H9 (cell line): ENCODE measurements around the gene PTPRS. TPM values are rescaled to one million over a fixed set of nuclear protein-coding genes. Genes with fewer than 3 reads are reported as not detected.

Experiments
- DNase-seq: peaks from one replicate; pipeline ENCODE4 v3.0.0-alpha.2; 2017
- H2AFZ ChIP-seq: one replicate; pipeline ENCODE4 v1.6.1; 2013; ENCODE audit warnings: mild to moderate bottlenecking, low read length, control low read depth, moderate library complexity
- H2AK5ac ChIP-seq: 2 replicates; pipeline ENCODE4 v1.6.1; 2013; ENCODE audit warnings: low read length, control low read depth, mixed read lengths; ENCODE audit not compliant: insufficient read length
- H2BK120ac ChIP-seq: one replicate; pipeline ENCODE4 v1.6.1; 2013; ENCODE audit warnings: low read depth, mild to moderate bottlenecking, low read length, control low read depth, inconsistent platforms; ENCODE audit not compliant: poor library complexity, severe bottlenecking
- H2BK12ac ChIP-seq: 2 replicates; pipeline ENCODE4 v1.6.1; 2013; ENCODE audit warnings: low read length, control low read depth, mixed read lengths, low read depth; ENCODE audit not compliant: insufficient read length
- H2BK15ac ChIP-seq: 2 replicates; pipeline ENCODE4 v1.6.1; 2013; ENCODE audit warnings: low read depth, low read length, control low read depth
- H2BK20ac ChIP-seq: one replicate; pipeline ENCODE4 v1.6.1; 2013; ENCODE audit warnings: low read depth, mild to moderate bottlenecking, low read length, control low read depth, inconsistent platforms; ENCODE audit not compliant: poor library complexity, severe bottlenecking
- H2BK5ac ChIP-seq: 2 replicates; pipeline ENCODE4 v1.6.1; 2013; ENCODE audit warnings: low read length, control low read depth, mixed read lengths; ENCODE audit not compliant: insufficient read length
- H3K14ac ChIP-seq: 2 replicates; pipeline ENCODE4 v1.6.1; 2013; ENCODE audit warnings: low read length, control low read depth; ENCODE audit not compliant: insufficient read depth
- H3K18ac ChIP-seq: 2 replicates; pipeline ENCODE4 v1.6.1; 2013; ENCODE audit warnings: low read depth, mild to moderate bottlenecking, mixed read lengths, low read length, control low read depth; ENCODE audit not compliant: insufficient read length
- H3K23ac ChIP-seq: 2 replicates; pipeline ENCODE4 v1.6.1; 2013; ENCODE audit warnings: low read length, control low read depth, mixed read lengths, low read depth; ENCODE audit not compliant: insufficient read length
- H3K23me2 ChIP-seq: 2 replicates; pipeline ENCODE4 v1.6.1; 2013; ENCODE audit warnings: low read depth, mild to moderate bottlenecking, mixed read lengths, low read length, control low read depth; ENCODE audit not compliant: insufficient read length, poor library complexity, severe bottlenecking
- H3K27ac ChIP-seq: 2 replicates; pipeline ENCODE4 v1.5.1; 2013; ENCODE audit warnings: low read length, control low read depth, mixed read lengths, low read depth; ENCODE audit not compliant: insufficient read length
- H3K27me3 ChIP-seq: 2 replicates; pipeline ENCODE4 v1.6.1; 2013; ENCODE audit warnings: low read length, control low read depth, inconsistent platforms; ENCODE audit not compliant: insufficient read depth
- H3K4ac ChIP-seq: 2 replicates; pipeline ENCODE4 v1.6.1; 2013; ENCODE audit warnings: low read depth, mild to moderate bottlenecking, control low read depth, inconsistent platforms, low read length, moderate library complexity
- H3K4me1 ChIP-seq: 2 replicates; pipeline ENCODE4 v1.6.1; 2013; ENCODE audit warnings: low read length, control low read depth, inconsistent platforms; ENCODE audit not compliant: insufficient read depth
- H3K4me2 ChIP-seq: 2 replicates; pipeline ENCODE4 v1.6.1; 2013; ENCODE audit warnings: low read length, control low read depth, mixed read lengths; ENCODE audit not compliant: insufficient read length, insufficient read depth
- H3K56ac ChIP-seq: 2 replicates; pipeline ENCODE4 v1.6.1; 2013; ENCODE audit warnings: low read depth, mild to moderate bottlenecking, mixed read lengths, low read length, control low read depth; ENCODE audit not compliant: insufficient read length
- H3K79me1 ChIP-seq: 2 replicates; pipeline ENCODE4 v1.6.1; 2013; ENCODE audit warnings: low read depth, mild to moderate bottlenecking, moderate library complexity, low read length, control low read depth, inconsistent platforms; ENCODE audit not compliant: insufficient read depth, poor library complexity, severe bottlenecking
- H3K79me2 ChIP-seq: 2 replicates; pipeline ENCODE4 v1.6.1; 2013; ENCODE audit warnings: low read length, control low read depth, inconsistent platforms; ENCODE audit not compliant: insufficient read depth
- H3K9ac ChIP-seq: 2 replicates; pipeline ENCODE4 v1.6.1; 2013; ENCODE audit warnings: low read length, control low read depth, mixed read lengths; ENCODE audit not compliant: insufficient read length; ENCODE audit errors: extremely low read depth
- H3K9me3 ChIP-seq: one replicate; pipeline ENCODE4 v1.6.1; 2013; ENCODE audit warnings: low read depth, low read length, inconsistent platforms; ENCODE audit not compliant: control insufficient read depth
- H3T11ph ChIP-seq: one replicate; pipeline ENCODE4 v1.6.1; 2013; ENCODE audit warnings: mild to moderate bottlenecking, low read length, control low read depth, inconsistent platforms
- H4K20me1 ChIP-seq: one replicate; pipeline ENCODE4 v1.6.1; 2013; ENCODE audit not compliant: control insufficient read depth, insufficient read length, insufficient read depth
- H4K5ac ChIP-seq: 2 replicates; pipeline ENCODE4 v1.6.1; 2013; ENCODE audit warnings: low read depth, mild to moderate bottlenecking, mixed read lengths, low read length, control low read depth; ENCODE audit not compliant: insufficient read length
- H4K8ac ChIP-seq: replicated peaks from 2 replicates; pipeline ENCODE4 v1.6.1; 2013; ENCODE audit warnings: low read length, control low read depth, mixed read lengths, low read depth; ENCODE audit not compliant: insufficient read length
- H4K91ac ChIP-seq: 2 replicates; pipeline ENCODE4 v1.6.1; 2013; ENCODE audit warnings: low read depth, mild to moderate bottlenecking, moderate library complexity, mixed read lengths, low read length, control low read depth; ENCODE audit not compliant: insufficient read length
- H3K27ac Mint-ChIP-seq, 3 experiments: 2 replicates in 2 of 3; 3 replicates in 1 of 3; pipeline ENCODE4 v1.8.0; 2020 to 2021; ENCODE audit warnings: mixed read lengths in 3 of 3, mild to moderate bottlenecking in 1 of 3, moderate library complexity in 1 of 3
- H3K27me3 Mint-ChIP-seq: 2 replicates; pipeline ENCODE4 v1.8.0; 2021; ENCODE audit warnings: low read depth, mild to moderate bottlenecking, moderate library complexity, mixed read lengths
- H3K36me3 Mint-ChIP-seq, 3 experiments: 2 replicates in 2 of 3; 3 replicates in 1 of 3; pipeline ENCODE4 v1.8.0; 2020 to 2021; ENCODE audit warnings: low read depth in 3 of 3, mixed read lengths in 3 of 3; ENCODE audit not compliant: insufficient read depth in 1 of 3
- H3K4me1 Mint-ChIP-seq, 2 experiments: 2 replicates each; pipeline ENCODE4 v1.8.0; 2020; ENCODE audit warnings: mixed read lengths in 2 of 2
- H3K4me3 Mint-ChIP-seq, 2 experiments: 2 replicates in 1 of 2; 3 replicates in 1 of 2; pipeline ENCODE4 v1.8.0; 2020 to 2021; ENCODE audit warnings: mild to moderate bottlenecking in 2 of 2, mixed read lengths in 2 of 2, moderate library complexity in 1 of 2
- H3K9me3 Mint-ChIP-seq, 2 experiments: 2 replicates in 1 of 2; 3 replicates in 1 of 2; pipeline ENCODE4 v1.8.0; 2020; ENCODE audit warnings: mild to moderate bottlenecking in 2 of 2, mixed read lengths in 2 of 2, moderate library complexity in 1 of 2
- WGBS: extraction: QIAGEN DNeasy Blood & Tissue Kit; methylation state at CpG from one replicate; pipeline ENCODE4 v1.1.7; 2013; ENCODE audit warnings: missing lambda C conversion rate, low lambda C conversion rate, mixed read lengths; ENCODE audit not compliant: insufficient read length; ENCODE audit errors: extremely low coverage; 5-methylcytosine and 5-hydroxymethylcytosine counted together
- total RNA-seq: library from RNA; stranded (reverse); gene quantifications from 2 replicates; pipeline ENCODE4 v1.2.1, GENCODE V29; 2021
- TF ChIP-seq, protein P1 (sequence below): fragments of 200-600 bp; sonication (generic); conservative IDR thresholded peaks from 3 replicates; pipeline ENCODE4 v1.8.0; 2021; ENCODE audit warnings: antibody characterized with exemption, mild to moderate bottlenecking

PTPRS gene
- total RNA-seq, 1 experiment from 2014 or later, result 186 TPM

DNA sequence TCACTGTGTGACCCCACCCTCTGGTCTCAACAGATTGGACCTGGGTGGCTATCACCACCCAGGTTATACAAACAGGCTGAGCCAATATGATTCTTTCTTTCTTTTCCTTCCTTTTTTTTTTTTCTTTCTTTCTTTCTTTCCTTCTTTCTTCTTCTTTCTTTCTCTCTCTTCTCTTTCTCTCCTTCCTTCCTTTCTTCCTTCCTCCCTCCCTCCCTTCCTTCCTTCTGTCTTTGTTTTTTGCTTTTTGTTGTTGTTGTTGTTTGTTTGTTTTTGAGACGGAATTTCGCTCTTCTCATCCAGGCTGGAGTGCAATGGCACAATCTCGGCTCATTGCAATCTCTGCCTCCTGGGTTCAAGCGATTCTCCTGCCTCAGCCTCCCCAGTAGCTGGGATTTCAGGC lies 17.0 kb upstream of the PTPRS start:
- Histone ChIP-seq H3K9ac (no peak overlapping the region), H2BK12ac (no peak overlapping the region), H4K91ac (no peak overlapping the region), H3T11ph (no peak overlapping the region), H3K56ac (no peak overlapping the region), H4K5ac (no peak overlapping the region), H3K23me2 (no peaks in the 10 kb centered on the region), H2BK120ac (no peak overlapping the region), H3K4me2 (no peak overlapping the region), H2BK20ac (no peak overlapping the region), H3K4me1 (no peaks in the 10 kb centered on the region), H3K23ac (no peak overlapping the region), H2BK5ac (no peak overlapping the region), H3K14ac (no peak overlapping the region), H3K9me3 (no peaks in the 10 kb centered on the region), H3K18ac (no peak overlapping the region), H4K20me1 (no peaks in the 10 kb centered on the region), H4K8ac (no peak overlapping the region), H3K27ac (no peak overlapping the region), H2AK5ac (no peak overlapping the region), H2BK15ac (no peak overlapping the region), H2AFZ (no peak overlapping the region), H3K27me3 (no peaks in the 10 kb centered on the region), H3K79me2 (no peaks in the 10 kb centered on the region), H3K4ac (no peak overlapping the region), H3K79me1 (no peaks in the 10 kb centered on the region)
- TF ChIP-seq, protein P1, sequence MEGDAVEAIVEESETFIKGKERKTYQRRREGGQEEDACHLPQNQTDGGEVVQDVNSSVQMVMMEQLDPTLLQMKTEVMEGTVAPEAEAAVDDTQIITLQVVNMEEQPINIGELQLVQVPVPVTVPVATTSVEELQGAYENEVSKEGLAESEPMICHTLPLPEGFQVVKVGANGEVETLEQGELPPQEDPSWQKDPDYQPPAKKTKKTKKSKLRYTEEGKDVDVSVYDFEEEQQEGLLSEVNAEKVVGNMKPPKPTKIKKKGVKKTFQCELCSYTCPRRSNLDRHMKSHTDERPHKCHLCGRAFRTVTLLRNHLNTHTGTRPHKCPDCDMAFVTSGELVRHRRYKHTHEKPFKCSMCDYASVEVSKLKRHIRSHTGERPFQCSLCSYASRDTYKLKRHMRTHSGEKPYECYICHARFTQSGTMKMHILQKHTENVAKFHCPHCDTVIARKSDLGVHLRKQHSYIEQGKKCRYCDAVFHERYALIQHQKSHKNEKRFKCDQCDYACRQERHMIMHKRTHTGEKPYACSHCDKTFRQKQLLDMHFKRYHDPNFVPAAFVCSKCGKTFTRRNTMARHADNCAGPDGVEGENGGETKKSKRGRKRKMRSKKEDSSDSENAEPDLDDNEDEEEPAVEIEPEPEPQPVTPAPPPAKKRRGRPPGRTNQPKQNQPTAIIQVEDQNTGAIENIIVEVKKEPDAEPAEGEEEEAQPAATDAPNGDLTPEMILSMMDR, result no peak
- no CpG with 5 or more reads among the region's 4 CpGs for WGBS
- Mint-ChIP-seq H3K27me3 (peaks cover 46% of the 10 kb centered on the region), H3K36me3 (no peaks in the 10 kb centered on the region), H3K4me1 (peaks cover 6 to 11% of the 10 kb centered on the region in 2 experiments), H3K9me3 (peaks cover 0 to 6% of the 10 kb centered on the region in 2 experiments; a peak in 3 of 5 replicates), H3K27ac (no peak overlapping the region), H3K4me3 (peak overlapping the region in 1 of 2 experiments; percentile 5; a peak in 1 of 5 replicates)
- DNase-seq, result no peak
